Measurements from ENCODE around the gene PNO1.
"Not testable (repeated sequence)": the region's sequence is repeated elsewhere in the genome, so short reads cannot be mapped to it uniquely, and the experiment has no call there.

Gene PNO1

DNA sequence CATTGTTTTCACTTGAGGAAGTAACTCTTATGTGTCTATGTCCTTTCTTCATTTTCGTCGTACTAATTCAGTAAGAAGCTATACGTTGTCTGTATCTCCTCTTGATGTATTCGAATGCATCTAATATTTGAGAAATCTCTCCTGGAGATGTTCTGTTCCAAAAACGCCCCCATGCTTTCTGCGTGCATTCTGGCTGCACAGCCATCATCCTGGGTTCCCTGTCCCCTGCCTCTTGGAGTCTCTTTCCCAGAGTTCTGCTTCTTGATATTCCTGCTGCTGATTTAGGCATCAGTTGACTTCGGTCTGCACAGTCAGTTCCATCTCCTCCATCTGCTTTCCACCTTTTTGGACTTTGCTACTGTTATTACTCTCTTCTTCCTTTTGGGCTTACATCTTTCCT, 13.5 kb downstream of the PNO1 start:
- TF ChIP-seq, protein P1, sequence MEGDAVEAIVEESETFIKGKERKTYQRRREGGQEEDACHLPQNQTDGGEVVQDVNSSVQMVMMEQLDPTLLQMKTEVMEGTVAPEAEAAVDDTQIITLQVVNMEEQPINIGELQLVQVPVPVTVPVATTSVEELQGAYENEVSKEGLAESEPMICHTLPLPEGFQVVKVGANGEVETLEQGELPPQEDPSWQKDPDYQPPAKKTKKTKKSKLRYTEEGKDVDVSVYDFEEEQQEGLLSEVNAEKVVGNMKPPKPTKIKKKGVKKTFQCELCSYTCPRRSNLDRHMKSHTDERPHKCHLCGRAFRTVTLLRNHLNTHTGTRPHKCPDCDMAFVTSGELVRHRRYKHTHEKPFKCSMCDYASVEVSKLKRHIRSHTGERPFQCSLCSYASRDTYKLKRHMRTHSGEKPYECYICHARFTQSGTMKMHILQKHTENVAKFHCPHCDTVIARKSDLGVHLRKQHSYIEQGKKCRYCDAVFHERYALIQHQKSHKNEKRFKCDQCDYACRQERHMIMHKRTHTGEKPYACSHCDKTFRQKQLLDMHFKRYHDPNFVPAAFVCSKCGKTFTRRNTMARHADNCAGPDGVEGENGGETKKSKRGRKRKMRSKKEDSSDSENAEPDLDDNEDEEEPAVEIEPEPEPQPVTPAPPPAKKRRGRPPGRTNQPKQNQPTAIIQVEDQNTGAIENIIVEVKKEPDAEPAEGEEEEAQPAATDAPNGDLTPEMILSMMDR (IDR thresholded peaks at IDR 0.05; ENCODE audit: low read length, missing control alignments) = no peak
- DNase-seq (ENCODE audit: low read depth) = no peak
- H3K4me3 ChIP-seq (replicated peaks; ENCODE audit: low read depth, low read length) = no peak overlapping the region

DNA sequence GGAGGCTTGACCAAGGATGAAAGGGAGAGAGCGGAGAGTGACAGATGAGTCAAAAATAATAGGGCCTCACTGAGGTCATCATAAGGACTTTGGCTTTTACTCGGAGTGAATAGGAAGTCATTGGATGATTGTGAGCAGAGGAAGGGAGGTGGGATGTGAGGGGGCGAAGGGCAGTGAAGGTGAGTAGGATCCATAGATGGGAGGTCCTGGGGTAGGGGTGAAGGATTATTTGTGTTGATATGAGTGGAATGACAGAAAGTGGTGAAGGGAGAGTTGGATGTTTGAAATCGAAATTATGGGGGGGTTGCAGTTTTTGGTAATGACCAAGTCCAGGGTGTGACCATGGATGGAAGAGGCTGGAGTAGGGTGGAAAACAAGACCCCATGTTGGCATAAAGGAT, 14.0 kb downstream of the PNO1 start:
- H3K4me3 ChIP-seq (replicated peaks; ENCODE audit: low read depth, low read length) = no peak overlapping the region
- TF ChIP-seq, protein P1 (IDR thresholded peaks at IDR 0.05; ENCODE audit: low read length, missing control alignments) = no peak
- DNase-seq (ENCODE audit: low read depth) = no peak

- TF ChIP-seq, protein P1 (IDR thresholded peaks at IDR 0.05; ENCODE audit: low read length, missing control alignments) = no peak
- DNase-seq (ENCODE audit: low read depth) = no peak
- H3K4me3 ChIP-seq (replicated peaks; ENCODE audit: low read depth, low read length) = no peak overlapping the region
Measured at GRCh38 chr2:68172521-68172920, 14.8 kb downstream of the PNO1 start.

GRCh38 chr2:68172990-68173700, 15.5 kb downstream of the PNO1 start:
- TF ChIP-seq, protein P1 (IDR thresholded peaks at IDR 0.05; ENCODE audit: low read length, missing control alignments) = no peak
- no peak for DNase-seq (ENCODE audit: low read depth)
- no peak overlapping the region for H3K4me3 ChIP-seq (replicated peaks; ENCODE audit: low read depth, low read length)

DNA sequence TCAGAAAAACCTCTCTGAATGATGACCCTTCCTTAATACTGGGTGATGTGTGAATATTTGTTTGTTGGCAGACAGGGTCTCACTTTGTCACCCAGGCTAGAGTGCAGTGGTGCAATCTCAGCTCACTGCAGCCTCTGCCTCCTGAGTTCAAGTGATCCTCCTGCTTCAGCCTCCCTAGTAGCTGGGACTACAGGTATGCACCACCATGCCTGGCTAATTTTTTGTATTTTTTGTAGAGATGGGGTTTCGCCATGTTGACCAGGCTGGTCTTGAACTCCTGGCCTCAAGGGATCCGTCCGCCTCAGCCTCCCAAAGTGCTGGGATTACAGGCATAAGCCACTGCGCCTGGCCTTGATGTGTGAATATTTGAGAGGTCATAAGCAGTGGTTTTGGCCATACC, 17.5 kb downstream of the PNO1 start:
- H3K4me3 ChIP-seq (replicated peaks; ENCODE audit: low read depth, low read length); DNase-seq (ENCODE audit: low read depth): not testable (repeated sequence)

GRCh38 chr2:68176657-68177056, 19.0 kb downstream of the PNO1 start:
- no peak for DNase-seq (ENCODE audit: low read depth)
- no peak overlapping the region for H3K4me3 ChIP-seq (replicated peaks; ENCODE audit: low read depth, low read length)
- TF ChIP-seq, protein P1 (IDR thresholded peaks at IDR 0.05; ENCODE audit: low read length, missing control alignments) = no peak

DNA sequence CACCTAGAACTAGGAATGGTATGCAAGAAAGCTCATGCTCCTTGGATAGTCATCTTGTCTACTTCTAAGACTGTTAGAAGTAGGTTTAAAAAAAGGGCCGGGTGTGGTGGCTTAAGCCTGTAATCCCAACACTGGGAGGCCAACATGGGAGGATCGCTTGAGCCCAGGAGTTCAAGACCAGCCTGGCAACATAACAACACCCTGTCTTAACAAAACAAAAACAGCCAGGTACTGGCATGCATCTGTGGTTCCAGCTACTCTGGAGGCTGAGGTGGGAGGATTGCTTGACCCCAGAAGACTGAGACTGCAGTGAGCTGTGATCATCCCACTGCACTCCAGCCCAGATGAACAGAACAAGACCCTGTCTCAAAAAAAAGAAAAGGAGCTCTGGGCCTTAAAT, 19.9 kb downstream of the PNO1 start:
- no peak for DNase-seq (ENCODE audit: low read depth)
- H3K4me3 ChIP-seq (replicated peaks; ENCODE audit: low read depth, low read length) = no peak overlapping the region
- TF ChIP-seq, protein P1 (IDR thresholded peaks at IDR 0.05; ENCODE audit: low read length, missing control alignments) = no peak

All from fibroblast of pulmonary artery (primary cell).